ENCODE results near the gene PARD6B. TPM values are rescaled to one million over a fixed set of nuclear protein-coding genes. Genes with fewer than 3 reads are reported as not detected.
A peak's percentile ranks its signal among the peaks of the same experiment; 100 is the strongest.

The PARD6B gene
- total and polyA plus RNA-seq, 2 of the 13 experiments (the other 11 are each of a cell fraction or from before 2014, with no cell fraction given), result 6.9 to 22.2 TPM

DNA sequence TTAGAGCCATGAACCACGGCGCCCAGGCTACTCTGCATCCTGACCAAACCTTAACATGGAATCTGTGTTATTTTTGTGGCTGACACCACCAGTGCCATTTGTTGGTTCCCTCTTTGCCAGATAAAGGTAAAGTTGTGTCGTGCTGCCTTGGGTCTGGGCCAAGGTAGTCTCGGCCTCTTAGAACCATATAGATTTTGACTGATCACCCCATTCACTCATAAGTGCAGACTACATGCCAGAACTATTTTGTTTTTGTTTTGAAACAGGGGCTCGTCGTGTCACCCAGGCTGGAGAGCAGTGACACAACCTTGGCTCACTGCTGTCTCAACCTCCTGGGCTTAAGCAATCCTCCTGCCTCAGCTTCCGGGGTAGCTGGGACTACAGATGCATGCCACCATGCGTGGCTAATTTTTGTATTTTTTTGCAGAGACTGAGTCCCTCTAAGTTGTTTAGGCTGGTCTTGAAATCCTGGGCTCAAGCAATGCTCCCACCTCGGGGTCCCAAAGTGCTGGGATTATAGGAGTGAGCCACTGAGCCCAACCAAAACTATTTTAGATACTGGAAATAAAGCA lies 20.8 kb upstream of the PARD6B start (continued):
- TF ChIP-seq, protein P1, sequence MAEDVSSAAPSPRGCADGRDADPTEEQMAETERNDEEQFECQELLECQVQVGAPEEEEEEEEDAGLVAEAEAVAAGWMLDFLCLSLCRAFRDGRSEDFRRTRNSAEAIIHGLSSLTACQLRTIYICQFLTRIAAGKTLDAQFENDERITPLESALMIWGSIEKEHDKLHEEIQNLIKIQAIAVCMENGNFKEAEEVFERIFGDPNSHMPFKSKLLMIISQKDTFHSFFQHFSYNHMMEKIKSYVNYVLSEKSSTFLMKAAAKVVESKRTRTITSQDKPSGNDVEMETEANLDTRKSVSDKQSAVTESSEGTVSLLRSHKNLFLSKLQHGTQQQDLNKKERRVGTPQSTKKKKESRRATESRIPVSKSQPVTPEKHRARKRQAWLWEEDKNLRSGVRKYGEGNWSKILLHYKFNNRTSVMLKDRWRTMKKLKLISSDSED (CRISPR knock-in tag; IDR thresholded peaks at IDR 0.05), result no peak
- TF ChIP-seq, protein P2, sequence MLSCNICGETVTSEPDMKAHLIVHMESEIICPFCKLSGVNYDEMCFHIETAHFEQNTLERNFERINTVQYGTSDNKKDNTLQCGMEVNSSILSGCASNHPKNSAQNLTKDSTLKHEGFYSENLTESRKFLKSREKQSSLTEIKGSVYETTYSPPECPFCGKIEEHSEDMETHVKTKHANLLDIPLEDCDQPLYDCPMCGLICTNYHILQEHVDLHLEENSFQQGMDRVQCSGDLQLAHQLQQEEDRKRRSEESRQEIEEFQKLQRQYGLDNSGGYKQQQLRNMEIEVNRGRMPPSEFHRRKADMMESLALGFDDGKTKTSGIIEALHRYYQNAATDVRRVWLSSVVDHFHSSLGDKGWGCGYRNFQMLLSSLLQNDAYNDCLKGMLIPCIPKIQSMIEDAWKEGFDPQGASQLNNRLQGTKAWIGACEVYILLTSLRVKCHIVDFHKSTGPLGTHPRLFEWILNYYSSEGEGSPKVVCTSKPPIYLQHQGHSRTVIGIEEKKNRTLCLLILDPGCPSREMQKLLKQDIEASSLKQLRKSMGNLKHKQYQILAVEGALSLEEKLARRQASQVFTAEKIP (CRISPR knock-in tag; IDR thresholded peaks at IDR 0.05; ENCODE audit: borderline replicate concordance), result no peak
- TF ChIP-seq FOSL1 (CRISPR knock-in tag; IDR thresholded peaks at IDR 0.05; ENCODE audit: borderline replicate concordance) (no peak), HOXA5 (CRISPR knock-in tag; IDR thresholded peaks at IDR 0.05) (0 out of 2 replicates have a peak, but pooled peaks have one; percentile 33), HNF4G (IDR thresholded peaks at IDR 0.05; ENCODE audit: borderline replicate concordance, low read depth, low read length) (no peak), HNF4G (CRISPR knock-in tag; IDR thresholded peaks at IDR 0.05; ENCODE audit: borderline replicate concordance, low read depth) (no peak), ZNF264 (CRISPR knock-in tag; IDR thresholded peaks at IDR 0.05) (no peak), RBAK (CRISPR knock-in tag; IDR thresholded peaks at IDR 0.05) (no peak), BRCA1 (CRISPR knock-in tag; IDR thresholded peaks at IDR 0.05) (no peak)
- TF ChIP-seq, protein P3, sequence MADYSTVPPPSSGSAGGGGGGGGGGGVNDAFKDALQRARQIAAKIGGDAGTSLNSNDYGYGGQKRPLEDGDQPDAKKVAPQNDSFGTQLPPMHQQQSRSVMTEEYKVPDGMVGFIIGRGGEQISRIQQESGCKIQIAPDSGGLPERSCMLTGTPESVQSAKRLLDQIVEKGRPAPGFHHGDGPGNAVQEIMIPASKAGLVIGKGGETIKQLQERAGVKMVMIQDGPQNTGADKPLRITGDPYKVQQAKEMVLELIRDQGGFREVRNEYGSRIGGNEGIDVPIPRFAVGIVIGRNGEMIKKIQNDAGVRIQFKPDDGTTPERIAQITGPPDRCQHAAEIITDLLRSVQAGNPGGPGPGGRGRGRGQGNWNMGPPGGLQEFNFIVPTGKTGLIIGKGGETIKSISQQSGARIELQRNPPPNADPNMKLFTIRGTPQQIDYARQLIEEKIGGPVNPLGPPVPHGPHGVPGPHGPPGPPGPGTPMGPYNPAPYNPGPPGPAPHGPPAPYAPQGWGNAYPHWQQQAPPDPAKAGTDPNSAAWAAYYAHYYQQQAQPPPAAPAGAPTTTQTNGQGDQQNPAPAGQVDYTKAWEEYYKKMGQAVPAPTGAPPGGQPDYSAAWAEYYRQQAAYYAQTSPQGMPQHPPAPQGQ (CRISPR knock-in tag; IDR thresholded peaks at IDR 0.05; ENCODE audit: borderline replicate concordance), result no peak
- TF ChIP-seq, protein P4, sequence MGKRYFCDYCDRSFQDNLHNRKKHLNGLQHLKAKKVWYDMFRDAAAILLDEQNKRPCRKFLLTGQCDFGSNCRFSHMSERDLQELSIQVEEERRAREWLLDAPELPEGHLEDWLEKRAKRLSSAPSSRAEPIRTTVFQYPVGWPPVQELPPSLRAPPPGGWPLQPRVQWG (CRISPR knock-in tag; IDR thresholded peaks at IDR 0.05; ENCODE audit: borderline replicate concordance, low read depth), result no peak
- TF ChIP-seq, protein P5, sequence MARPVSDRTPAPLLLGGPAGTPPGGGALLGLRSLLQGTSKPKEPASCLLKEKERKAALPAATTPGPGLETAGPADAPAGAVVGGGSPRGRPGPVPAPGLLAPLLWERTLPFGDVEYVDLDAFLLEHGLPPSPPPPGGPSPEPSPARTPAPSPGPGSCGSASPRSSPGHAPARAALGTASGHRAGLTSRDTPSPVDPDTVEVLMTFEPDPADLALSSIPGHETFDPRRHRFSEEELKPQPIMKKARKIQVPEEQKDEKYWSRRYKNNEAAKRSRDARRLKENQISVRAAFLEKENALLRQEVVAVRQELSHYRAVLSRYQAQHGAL (CRISPR knock-in tag; IDR thresholded peaks at IDR 0.05; ENCODE audit: not compliant biosample characterization), result no peak
- TF ChIP-seq, protein P6, sequence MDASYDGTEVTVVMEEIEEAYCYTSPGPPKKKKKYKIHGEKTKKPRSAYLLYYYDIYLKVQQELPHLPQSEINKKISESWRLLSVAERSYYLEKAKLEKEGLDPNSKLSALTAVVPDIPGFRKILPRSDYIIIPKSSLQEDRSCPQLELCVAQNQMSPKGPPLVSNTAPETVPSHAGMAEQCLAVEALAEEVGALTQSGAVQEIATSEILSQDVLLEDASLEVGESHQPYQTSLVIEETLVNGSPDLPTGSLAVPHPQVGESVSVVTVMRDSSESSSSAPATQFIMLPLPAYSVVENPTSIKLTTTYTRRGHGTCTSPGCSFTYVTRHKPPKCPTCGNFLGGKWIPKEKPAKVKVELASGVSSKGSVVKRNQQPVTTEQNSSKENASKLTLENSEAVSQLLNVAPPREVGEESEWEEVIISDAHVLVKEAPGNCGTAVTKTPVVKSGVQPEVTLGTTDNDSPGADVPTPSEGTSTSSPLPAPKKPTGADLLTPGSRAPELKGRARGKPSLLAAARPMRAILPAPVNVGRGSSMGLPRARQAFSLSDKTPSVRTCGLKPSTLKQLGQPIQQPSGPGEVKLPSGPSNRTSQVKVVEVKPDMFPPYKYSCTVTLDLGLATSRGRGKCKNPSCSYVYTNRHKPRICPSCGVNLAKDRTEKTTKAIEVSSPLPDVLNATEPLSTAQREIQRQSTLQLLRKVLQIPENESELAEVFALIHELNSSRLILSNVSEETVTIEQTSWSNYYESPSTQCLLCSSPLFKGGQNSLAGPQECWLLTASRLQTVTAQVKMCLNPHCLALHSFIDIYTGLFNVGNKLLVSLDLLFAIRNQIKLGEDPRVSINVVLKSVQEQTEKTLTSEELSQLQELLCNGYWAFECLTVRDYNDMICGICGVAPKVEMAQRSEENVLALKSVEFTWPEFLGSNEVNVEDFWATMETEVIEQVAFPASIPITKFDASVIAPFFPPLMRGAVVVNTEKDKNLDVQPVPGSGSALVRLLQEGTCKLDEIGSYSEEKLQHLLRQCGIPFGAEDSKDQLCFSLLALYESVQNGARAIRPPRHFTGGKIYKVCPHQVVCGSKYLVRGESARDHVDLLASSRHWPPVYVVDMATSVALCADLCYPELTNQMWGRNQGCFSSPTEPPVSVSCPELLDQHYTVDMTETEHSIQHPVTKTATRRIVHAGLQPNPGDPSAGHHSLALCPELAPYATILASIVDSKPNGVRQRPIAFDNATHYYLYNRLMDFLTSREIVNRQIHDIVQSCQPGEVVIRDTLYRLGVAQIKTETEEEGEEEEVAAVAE (CRISPR knock-in tag; IDR thresholded peaks at IDR 0.05; ENCODE audit: borderline replicate concordance), result 0 out of 2 replicates have a peak, but pooled peaks have one; percentile 49
- TF ChIP-seq, protein P7, sequence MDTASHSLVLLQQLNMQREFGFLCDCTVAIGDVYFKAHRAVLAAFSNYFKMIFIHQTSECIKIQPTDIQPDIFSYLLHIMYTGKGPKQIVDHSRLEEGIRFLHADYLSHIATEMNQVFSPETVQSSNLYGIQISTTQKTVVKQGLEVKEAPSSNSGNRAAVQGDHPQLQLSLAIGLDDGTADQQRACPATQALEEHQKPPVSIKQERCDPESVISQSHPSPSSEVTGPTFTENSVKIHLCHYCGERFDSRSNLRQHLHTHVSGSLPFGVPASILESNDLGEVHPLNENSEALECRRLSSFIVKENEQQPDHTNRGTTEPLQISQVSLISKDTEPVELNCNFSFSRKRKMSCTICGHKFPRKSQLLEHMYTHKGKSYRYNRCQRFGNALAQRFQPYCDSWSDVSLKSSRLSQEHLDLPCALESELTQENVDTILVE (CRISPR knock-in tag; IDR thresholded peaks at IDR 0.05), result no peak

All from HepG2 (cell line).